Smooth muscle cell (in vitro differentiated cells): Measurements from ENCODE around the gene MARCHF10. TPM values are rescaled to one million over a fixed set of nuclear protein-coding genes. Genes with fewer than 3 reads are reported as not detected.
A peak's percentile ranks its signal among the peaks of the same experiment; 100 is the strongest.
"Not testable (repeated sequence)": the region's sequence is repeated elsewhere in the genome, so short reads cannot be mapped to it uniquely, and the experiment has no call there.

Source experiments
- DNase-seq: peaks from one replicate; lab custom pipeline; 2025; ENCODE audit not compliant: unreplicated experiment; lab: John Stamatoyannopoulos, UW
- H2AFZ ChIP-seq: fragments of 200-600 bp; sonication (generic); 2 replicates; pipeline ENCODE4 v1.6.0; 2016; ENCODE audit warnings: antibody characterized with exemption, low read depth, mild to moderate bottlenecking
- H3F3A ChIP-seq: fragments of 200-600 bp; sonication (generic); 2 replicates; pipeline ENCODE4 v1.6.0; 2017; ENCODE audit warnings: antibody characterized with exemption, low read depth
- H3K27ac ChIP-seq: fragments of 200-600 bp; sonication (generic); 2 replicates; pipeline ENCODE4 v1.5.1; 2016; ENCODE audit warnings: low read depth, mild to moderate bottlenecking
- H3K27me3 ChIP-seq: fragments of 200-600 bp; sonication (generic); 2 replicates; pipeline ENCODE4 v1.6.1; 2016; ENCODE audit warnings: low read depth, mild to moderate bottlenecking
- H3K36me3 ChIP-seq: fragments of 200-600 bp; sonication (generic); 2 replicates; pipeline ENCODE4 v1.5.1; 2016; ENCODE audit warnings: low read depth
- H3K4me1 ChIP-seq: fragments of 200-600 bp; sonication (generic); 2 replicates; pipeline ENCODE4 v1.5.1; 2016; ENCODE audit warnings: low read depth
- H3K4me2 ChIP-seq: fragments of 200-600 bp; sonication (generic); 2 replicates; pipeline ENCODE4 v1.6.0; 2016; ENCODE audit warnings: mild to moderate bottlenecking
- H3K4me3 ChIP-seq: fragments of 200-600 bp; sonication (generic); 2 replicates; pipeline ENCODE4 v1.5.1; 2016; ENCODE audit warnings: mild to moderate bottlenecking
- H3K79me2 ChIP-seq: fragments of 200-600 bp; sonication (generic); 2 replicates; pipeline ENCODE4 v1.6.0; 2016; ENCODE audit warnings: low read depth, mild to moderate bottlenecking
- H3K9ac ChIP-seq: fragments of 200-600 bp; sonication (generic); 2 replicates; pipeline ENCODE4 v1.6.0; 2016; ENCODE audit warnings: low read depth
- H3K9me3 ChIP-seq: fragments of 200-600 bp; sonication (generic); replicated peaks from 2 replicates; pipeline ENCODE4 v1.5.1; 2016; ENCODE audit warnings: low read depth
- H4K20me1 ChIP-seq: fragments of 200-600 bp; sonication (generic); 2 replicates; pipeline ENCODE4 v1.6.0; 2016; ENCODE audit warnings: low read depth
- WGBS: methylation state at CpG from one replicate; pipeline ENCODE4 v1.1.7; 2016; ENCODE audit warnings: low lambda C conversion rate; 5-methylcytosine and 5-hydroxymethylcytosine counted together
- polyA plus RNA-seq: library from polyadenylated mRNA; unstranded; fragments of >200 nt; fragmentation: Nextera tagmentation; extraction: Ambion mirVana; gene quantifications from 2 replicates; pipeline ENCODE4 v1.2.1, GENCODE V29; 2016
- total RNA-seq: library from RNA; depleted of rRNA; stranded (reverse); fragments of >200 nt; gene quantifications from 2 replicates; pipeline ENCODE4 v1.2.3, GENCODE V29; 2014
- TF ChIP-seq, protein P1 (sequence below): fragments of 200-600 bp; sonication (generic); IDR thresholded peaks from 2 replicates; pipeline ENCODE4 v1.5.1; 2017; ENCODE audit warnings: borderline replicate concordance, mild to moderate bottlenecking, antibody characterized with exemption; ENCODE audit not compliant: insufficient read depth, poor library complexity, severe bottlenecking

Gene MARCHF10
- total and polyA plus RNA-seq, 2 experiments from 2014 or later: not detected

GRCh38 chr17:62791235-62791734 lies 16.8 kb downstream of the MARCHF10 start:
- H3K4me1 ChIP-seq: peaks cover 10% of the 10 kb centered on the region
- H3K9me3 ChIP-seq: no peaks in the 10 kb centered on the region
- TF ChIP-seq, protein P1, sequence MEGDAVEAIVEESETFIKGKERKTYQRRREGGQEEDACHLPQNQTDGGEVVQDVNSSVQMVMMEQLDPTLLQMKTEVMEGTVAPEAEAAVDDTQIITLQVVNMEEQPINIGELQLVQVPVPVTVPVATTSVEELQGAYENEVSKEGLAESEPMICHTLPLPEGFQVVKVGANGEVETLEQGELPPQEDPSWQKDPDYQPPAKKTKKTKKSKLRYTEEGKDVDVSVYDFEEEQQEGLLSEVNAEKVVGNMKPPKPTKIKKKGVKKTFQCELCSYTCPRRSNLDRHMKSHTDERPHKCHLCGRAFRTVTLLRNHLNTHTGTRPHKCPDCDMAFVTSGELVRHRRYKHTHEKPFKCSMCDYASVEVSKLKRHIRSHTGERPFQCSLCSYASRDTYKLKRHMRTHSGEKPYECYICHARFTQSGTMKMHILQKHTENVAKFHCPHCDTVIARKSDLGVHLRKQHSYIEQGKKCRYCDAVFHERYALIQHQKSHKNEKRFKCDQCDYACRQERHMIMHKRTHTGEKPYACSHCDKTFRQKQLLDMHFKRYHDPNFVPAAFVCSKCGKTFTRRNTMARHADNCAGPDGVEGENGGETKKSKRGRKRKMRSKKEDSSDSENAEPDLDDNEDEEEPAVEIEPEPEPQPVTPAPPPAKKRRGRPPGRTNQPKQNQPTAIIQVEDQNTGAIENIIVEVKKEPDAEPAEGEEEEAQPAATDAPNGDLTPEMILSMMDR: no peak
- 17% methylated on average over 6 of the region's 6 CpGs for WGBS
- peak overlapping the region; percentile 100 for H3K27ac ChIP-seq
- H3K79me2 ChIP-seq: no peaks in the 10 kb centered on the region
- H3K9ac ChIP-seq: peak overlapping the region; percentile 94
- H3K36me3 ChIP-seq: no peaks in the 10 kb centered on the region
- no peak for DNase-seq
- peak overlapping the region; percentile 19 for H2AFZ ChIP-seq
- peak overlapping the region; percentile 78 for H3K4me2 ChIP-seq
- no peaks in the 10 kb centered on the region for H3K27me3 ChIP-seq
- no peaks in the 10 kb centered on the region for H4K20me1 ChIP-seq
- peaks cover 11% of the 10 kb centered on the region for H3F3A ChIP-seq
- peak overlapping the region; percentile 8 for H3K4me3 ChIP-seq

DNA sequence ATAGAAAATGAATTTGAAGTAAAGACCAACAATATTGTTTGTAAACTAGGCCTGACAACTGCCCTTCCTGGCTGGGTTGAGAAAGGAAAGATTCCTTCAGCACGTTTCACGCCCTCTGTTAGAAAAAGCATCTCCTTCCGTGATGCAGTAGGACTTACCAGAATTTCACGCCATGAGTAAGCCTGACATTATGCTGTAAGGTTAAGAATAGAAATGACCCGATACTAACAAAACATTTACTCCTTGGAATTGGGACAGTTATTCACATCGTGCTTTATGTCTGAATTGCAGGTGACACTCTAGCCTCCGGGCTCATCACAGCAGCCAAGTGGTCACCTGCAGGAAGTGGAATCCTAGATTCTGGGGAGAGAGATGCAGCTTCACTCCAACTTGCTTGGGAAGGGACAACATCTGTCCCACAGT lies 17.5 kb downstream of the MARCHF10 start:
- Histone ChIP-seq H4K20me1 (no peaks in the 10 kb centered on the region), H3K9ac (peak overlapping the region; percentile 94), H3K79me2 (no peaks in the 10 kb centered on the region), H3K36me3 (no peaks in the 10 kb centered on the region), H3K4me2 (peak overlapping the region; percentile 78), H2AFZ (no peak overlapping the region), H3K9me3 (no peaks in the 10 kb centered on the region), H3K27ac (peak overlapping the region; percentile 100), H3K4me1 (peaks cover 10% of the 10 kb centered on the region), H3K27me3 (no peaks in the 10 kb centered on the region), H3F3A (peaks cover 11% of the 10 kb centered on the region), H3K4me3 (no peak overlapping the region)
- DNase-seq: no peak
- TF ChIP-seq, protein P1: no peak
- WGBS: 47% methylated on average over 7 of the region's 7 CpGs

GRCh38 chr17:62787366-62787765 lies 20.7 kb downstream of the MARCHF10 start:
- DNase-seq: no peak
- Histone ChIP-seq H4K20me1 (no peaks in the 10 kb centered on the region), H3F3A (peaks cover 11% of the 10 kb centered on the region), H3K9ac (no peak overlapping the region), H3K79me2 (no peaks in the 10 kb centered on the region), H2AFZ (no peak overlapping the region), H3K9me3 (no peaks in the 10 kb centered on the region), H3K4me1 (peaks cover 10% of the 10 kb centered on the region), H3K27ac (no peak overlapping the region), H3K27me3 (no peaks in the 10 kb centered on the region), H3K4me2 (no peak overlapping the region), H3K36me3 (no peaks in the 10 kb centered on the region), H3K4me3 (no peak overlapping the region)
- 84% methylated on average over 2 of the region's 2 CpGs for WGBS
- TF ChIP-seq, protein P1: no peak

- Histone ChIP-seq H3K4me2 (no peak overlapping the region), H3K36me3 (no peaks in the 10 kb centered on the region), H3K27ac (no peak overlapping the region), H4K20me1 (no peaks in the 10 kb centered on the region), H3K4me3 (no peak overlapping the region), H3K27me3 (no peaks in the 10 kb centered on the region), H3F3A (peaks cover 7% of the 10 kb centered on the region), H3K79me2 (no peaks in the 10 kb centered on the region), H3K9me3 (no peaks in the 10 kb centered on the region), H2AFZ (no peak overlapping the region), H3K4me1 (peaks cover 7% of the 10 kb centered on the region), H3K9ac (no peak overlapping the region)
- DNase-seq: no peak
- TF ChIP-seq, protein P1: no peak
- 82% methylated on average over 2 of the region's 2 CpGs for WGBS
These were observed 21.5 kb downstream of the MARCHF10 start for GRCh38 chr17:62786646-62787045.

DNA sequence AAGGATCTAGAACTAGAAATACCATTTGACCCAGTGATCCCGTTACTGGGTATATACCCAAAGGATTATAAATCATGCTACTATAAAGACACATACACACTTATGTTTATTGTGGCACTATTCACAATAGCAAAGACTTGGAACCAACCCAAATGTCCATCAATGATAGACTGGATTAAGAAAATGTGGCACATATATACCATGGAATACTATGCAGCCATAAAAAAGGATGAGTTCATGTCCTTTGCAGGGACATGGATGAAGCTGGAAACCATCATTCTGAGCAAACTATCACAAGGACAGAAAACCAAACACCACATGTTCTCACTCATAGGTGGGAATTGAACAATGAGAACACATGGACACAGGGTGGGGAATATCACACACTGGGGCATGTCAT lies 22.1 kb downstream of the MARCHF10 start:
- not testable (repeated sequence) for H3K36me3 ChIP-seq, H3F3A ChIP-seq, H3K79me2 ChIP-seq, H3K4me1 ChIP-seq, H3K9ac ChIP-seq, DNase-seq, H3K27ac ChIP-seq, H3K9me3 ChIP-seq, H3K4me2 ChIP-seq, H2AFZ ChIP-seq, H3K4me3 ChIP-seq, H4K20me1 ChIP-seq, H3K27me3 ChIP-seq
- WGBS: 100% methylated on average over 1 of the region's 1 CpG
